ENCODE measurements around the gene ANKS1B.

DNA sequence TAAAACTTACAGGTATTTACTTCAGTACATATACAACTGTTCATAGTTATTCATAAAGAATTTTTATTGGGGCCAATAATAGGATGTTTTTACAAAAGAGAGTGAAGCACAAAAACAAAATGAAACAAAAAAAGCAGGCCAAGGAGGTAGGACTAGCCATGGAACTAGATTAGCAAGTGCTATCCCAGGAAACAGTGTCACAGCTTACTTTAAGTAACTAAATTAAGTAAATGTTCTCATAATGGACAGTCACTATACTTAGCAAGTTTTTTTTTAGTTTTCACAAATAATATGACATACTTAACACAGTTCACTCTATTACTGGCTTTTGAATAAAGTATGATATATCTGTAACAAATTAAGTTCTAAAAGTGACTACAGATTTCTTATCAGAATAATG, 213.1 kb downstream of the ANKS1B start:
- TF ChIP-seq, protein P1, sequence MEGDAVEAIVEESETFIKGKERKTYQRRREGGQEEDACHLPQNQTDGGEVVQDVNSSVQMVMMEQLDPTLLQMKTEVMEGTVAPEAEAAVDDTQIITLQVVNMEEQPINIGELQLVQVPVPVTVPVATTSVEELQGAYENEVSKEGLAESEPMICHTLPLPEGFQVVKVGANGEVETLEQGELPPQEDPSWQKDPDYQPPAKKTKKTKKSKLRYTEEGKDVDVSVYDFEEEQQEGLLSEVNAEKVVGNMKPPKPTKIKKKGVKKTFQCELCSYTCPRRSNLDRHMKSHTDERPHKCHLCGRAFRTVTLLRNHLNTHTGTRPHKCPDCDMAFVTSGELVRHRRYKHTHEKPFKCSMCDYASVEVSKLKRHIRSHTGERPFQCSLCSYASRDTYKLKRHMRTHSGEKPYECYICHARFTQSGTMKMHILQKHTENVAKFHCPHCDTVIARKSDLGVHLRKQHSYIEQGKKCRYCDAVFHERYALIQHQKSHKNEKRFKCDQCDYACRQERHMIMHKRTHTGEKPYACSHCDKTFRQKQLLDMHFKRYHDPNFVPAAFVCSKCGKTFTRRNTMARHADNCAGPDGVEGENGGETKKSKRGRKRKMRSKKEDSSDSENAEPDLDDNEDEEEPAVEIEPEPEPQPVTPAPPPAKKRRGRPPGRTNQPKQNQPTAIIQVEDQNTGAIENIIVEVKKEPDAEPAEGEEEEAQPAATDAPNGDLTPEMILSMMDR (IDR thresholded peaks at IDR 0.05) = no peak
- TF ChIP-seq EP300 (IDR thresholded peaks at IDR 0.05) (no peak), POLR2A (IDR thresholded peaks at IDR 0.05) (no peak)
